Gastroesophageal sphincter (tissue), 4 donors: ENCODE data around the gene MIDN. TPM values are rescaled to one million over a fixed set of nuclear protein-coding genes. Genes with fewer than 3 reads are reported as not detected.

ENCODE experiments used
- ATAC-seq: fragments of 150-250 bp; one replicate; pipeline ENCODE4 v1.9.1; 2016; ENCODE audit warnings: mild to moderate bottlenecking, moderate library complexity
- H3K27ac ChIP-seq, 4 donors: fragments of 200-600 bp; sonication (generic) in 3 of 4; 1 replicate in 3 of 4; 2 replicates in 1 of 4; pipeline ENCODE4 v1.5.1; 2016 to 2019
- H3K27me3 ChIP-seq: fragments of 200-600 bp; sonication (generic); one replicate; pipeline ENCODE4 v1.5.1; 2019
- H3K36me3 ChIP-seq, 2 donors: fragments of 200-600 bp; sonication (generic); one replicate each; pipeline ENCODE4 v1.5.1; 2019; ENCODE audit warnings: control low read depth in 1 of 2
- H3K4me1 ChIP-seq, 3 donors: fragments of 200-600 bp; sonication (generic); 1 replicate in 2 of 3; 2 replicates in 1 of 3; pipeline ENCODE4 v1.5.1; 2016 to 2019; ENCODE audit warnings: control low read depth in 2 of 3
- H3K4me3 ChIP-seq, 2 donors: fragments of 200-600 bp; sonication (generic); one replicate each; pipeline ENCODE4 v1.5.1; 2019; ENCODE audit warnings: mild to moderate bottlenecking in 1 of 2, moderate library complexity in 1 of 2
- H3K9me3 ChIP-seq, 3 donors: fragments of 200-600 bp; sonication (generic); one replicate each; pipeline ENCODE4 v1.5.1; 2017 to 2019; ENCODE audit warnings: control low read depth in 2 of 3
- CTCF ChIP-seq, 4 experiments: fragments of 200-600 bp in 2 of 4; fragments of 450-650 bp in 2 of 4; sonication (generic) in 1 of 4; IDR thresholded peaks; one replicate each; pipeline ENCODE4 v1.5.1; 2017 to 2019; ENCODE audit warnings: antibody characterized with exemption in 4 of 4, mild to moderate bottlenecking in 2 of 4, moderate library complexity in 2 of 4
- EP300 ChIP-seq: sonication (generic); formaldehyde crosslinking; IDR thresholded peaks from one replicate; pipeline ENCODE4 v1.6.1; 2017; ENCODE audit warnings: antibody characterized with exemption, mild to moderate bottlenecking
- POLR2A ChIP-seq, 2 donors: fragments of 450-650 bp; IDR thresholded peaks; one replicate each; pipeline ENCODE4 v1.6.1; 2017; ENCODE audit warnings: antibody characterized with exemption in 2 of 2, mild to moderate bottlenecking in 2 of 2, moderate library complexity in 1 of 2
- POLR2AphosphoS5 ChIP-seq: sonication (generic); formaldehyde crosslinking; IDR thresholded peaks from one replicate; pipeline ENCODE4 v1.6.1; 2017; ENCODE audit warnings: antibody characterized with exemption
- WGBS, 2 donors: methylation state at CpG; one replicate each; pipeline ENCODE4 v1.1.5; 2018; ENCODE audit warnings: low coverage in 1 of 2; 5-methylcytosine and 5-hydroxymethylcytosine counted together
- total RNA-seq, 4 donors: library from RNA; depleted of rRNA; stranded (reverse); fragments of >200 nt; gene quantifications; one replicate each; pipeline ENCODE4 v1.1.0, GENCODE V29; 2016

The MIDN gene
- total RNA-seq, 4 donors from 2014 or later, result 20.0 to 40.1 (median 24.2) TPM

- no peaks in the 10 kb centered on the region for H3K9me3 ChIP-seq
- peaks cover 0 to 15% (median 9%) of the 10 kb centered on the region in 3 donors for H3K4me1 ChIP-seq
- WGBS, 2 donors, result 80 to 100% methylated on average over 1 of the region's 24 CpGs
- H3K4me3 ChIP-seq, result no peak overlapping the region
- TF ChIP-seq EP300 (no peak), CTCF (IDR thresholded peaks at IDR 0.05) (no peak), POLR2AphosphoS5 (no peak), POLR2A (IDR thresholded peaks at IDR 0.05) (no peak)
- H3K27me3 ChIP-seq, result peaks cover 61% of the 10 kb centered on the region
- no peak for ATAC-seq
- no peak overlapping the region for H3K27ac ChIP-seq
- H3K36me3 ChIP-seq, result no peaks in the 10 kb centered on the region
Observed at GRCh38 chr19:1296575-1297271, 48.3 kb downstream of the MIDN start.

- no peak overlapping the region for H3K4me3 ChIP-seq
- no peak for TF ChIP-seq EP300
- no peak for TF ChIP-seq POLR2A (IDR thresholded peaks at IDR 0.05)
- TF ChIP-seq POLR2AphosphoS5, result no peak
- TF ChIP-seq CTCF (IDR thresholded peaks at IDR 0.05), result no peak
- peaks cover 46% of the 10 kb centered on the region for H3K27me3 ChIP-seq
- peaks cover 0 to 15% (median 9%) of the 10 kb centered on the region in 3 donors for H3K4me1 ChIP-seq
- H3K36me3 ChIP-seq, result no peaks in the 10 kb centered on the region
- no peak overlapping the region for H3K27ac ChIP-seq
- no peaks in the 10 kb centered on the region for H3K9me3 ChIP-seq
- 88 to 100% methylated on average over 2 of the region's 8 CpGs for WGBS, 2 donors
- no peak for ATAC-seq
Observed at GRCh38 chr19:1298235-1298634, 49.9 kb downstream of the MIDN start.

GRCh38 chr19:1299801-1300200 is 51.4 kb downstream of the MIDN start:
- TF ChIP-seq EP300 (no peak), POLR2A (IDR thresholded peaks at IDR 0.05) (no peak), POLR2AphosphoS5 (no peak), CTCF (IDR thresholded peaks at IDR 0.05) (no peak)
- Histone ChIP-seq H3K27me3 (peaks cover 31% of the 10 kb centered on the region), H3K9me3 (no peaks in the 10 kb centered on the region), H3K4me3 (no peak overlapping the region), H3K4me1 (peaks cover 0 to 12% (median 9%) of the 10 kb centered on the region in 3 donors), H3K27ac (no peak overlapping the region), H3K36me3 (no peaks in the 10 kb centered on the region)
- WGBS, 2 donors, result 80 to 84% methylated on average over 2 to 8 of the region's 34 CpGs
- no peak for ATAC-seq

GRCh38 chr19:1300744-1301490 is 52.5 kb downstream of the MIDN start:
- TF ChIP-seq EP300, result no peak
- no peak for TF ChIP-seq CTCF (IDR thresholded peaks at IDR 0.05)
- TF ChIP-seq POLR2AphosphoS5, result no peak
- no peak for TF ChIP-seq POLR2A (IDR thresholded peaks at IDR 0.05)
- H3K9me3 ChIP-seq, result no peaks in the 10 kb centered on the region
- no peak overlapping the region for H3K4me3 ChIP-seq
- 79 to 81% methylated on average over 16 to 22 of the region's 35 CpGs for whole genome bisulfite sequencing, 2 donors
- ATAC-seq, result no peak
- H3K27ac ChIP-seq, result no peak overlapping the region
- no peaks in the 10 kb centered on the region for H3K36me3 ChIP-seq
- peaks cover 19% of the 10 kb centered on the region for H3K27me3 ChIP-seq
- H3K4me1 ChIP-seq, result peaks cover 0 to under 1% (median 0%) of the 10 kb centered on the region in 3 donors
